Fibroblast of peridontal ligament (primary cell): ENCODE measurements around the gene CTSV.
"Not testable (repeated sequence)": the region's sequence is repeated elsewhere in the genome, so short reads cannot be mapped to it uniquely, and the experiment has no call there.

Source experiments
- DNase-seq: peaks from one replicate; pipeline ENCODE4 v3.0.0-alpha.2; 2010; ENCODE audit errors: extremely low read depth

The CTSV gene

GRCh38 chr9:97038611-97039513 lies at the start of gene CTSV:
Gene CTSV (minus strand): TSS chr9:97039142. CDS start chr9:97038043, 1,099 bp downstream.
- peak; percentile 51 for DNase-seq

GRCh38 chr9:97087668-97088215 lies 48.8 kb upstream of the CTSV start:
- not testable (repeated sequence) for DNase-seq

- DNase-seq, result not testable (repeated sequence)
Observed at GRCh38 chr9:97084562-97084991, 45.6 kb upstream of the CTSV start.

GRCh38 chr9:97078362-97078761 lies 39.4 kb upstream of the CTSV start:
- no peak for DNase-seq

GRCh38 chr9:97077452-97078295 lies 38.7 kb upstream of the CTSV start:
- DNase-seq, result no peak

GRCh38 chr9:97076731-97077451 lies 37.9 kb upstream of the CTSV start:
- not testable (repeated sequence) for DNase-seq

GRCh38 chr9:97076238-97076637 lies 37.3 kb upstream of the CTSV start:
- DNase-seq, result no peak

- DNase-seq, result no peak
Observed at GRCh38 chr9:97075289-97075985, 36.5 kb upstream of the CTSV start.

GRCh38 chr9:97073506-97073905 lies 34.6 kb upstream of the CTSV start:
- DNase-seq, result no peak

- no peak for DNase-seq
Observed at GRCh38 chr9:97072285-97072776, 33.4 kb upstream of the CTSV start.

DNA sequence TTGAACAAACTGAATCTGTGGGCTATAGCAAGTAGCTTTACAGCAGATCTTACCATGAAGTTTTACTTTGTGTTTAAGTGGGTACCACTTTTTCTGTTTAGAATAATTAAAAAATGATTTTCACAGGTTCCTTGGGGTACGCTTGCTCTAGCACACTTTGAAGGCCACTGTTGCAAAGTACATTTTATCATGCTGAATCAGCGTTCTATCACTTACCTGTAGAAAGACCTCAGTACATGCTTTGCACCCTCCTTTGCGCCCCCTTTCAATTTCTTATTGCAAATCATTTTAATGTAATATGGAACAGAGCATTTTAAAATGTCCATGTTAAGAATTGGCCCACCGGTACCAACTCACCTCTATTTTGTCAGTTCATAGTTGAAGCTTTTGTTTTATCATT lies 31.4 kb upstream of the CTSV start:
- DNase-seq, result not testable (repeated sequence)

GRCh38 chr9:97067490-97067889 lies 28.5 kb upstream of the CTSV start:
- DNase-seq, result no peak

GRCh38 chr9:97064176-97064575 lies 25.2 kb upstream of the CTSV start:
- DNase-seq, result no peak

- no peak for DNase-seq
Observed at GRCh38 chr9:97060796-97061195, 21.9 kb upstream of the CTSV start.

- DNase-seq, result no peak
Observed at GRCh38 chr9:97059626-97060025, 20.7 kb upstream of the CTSV start.

DNA sequence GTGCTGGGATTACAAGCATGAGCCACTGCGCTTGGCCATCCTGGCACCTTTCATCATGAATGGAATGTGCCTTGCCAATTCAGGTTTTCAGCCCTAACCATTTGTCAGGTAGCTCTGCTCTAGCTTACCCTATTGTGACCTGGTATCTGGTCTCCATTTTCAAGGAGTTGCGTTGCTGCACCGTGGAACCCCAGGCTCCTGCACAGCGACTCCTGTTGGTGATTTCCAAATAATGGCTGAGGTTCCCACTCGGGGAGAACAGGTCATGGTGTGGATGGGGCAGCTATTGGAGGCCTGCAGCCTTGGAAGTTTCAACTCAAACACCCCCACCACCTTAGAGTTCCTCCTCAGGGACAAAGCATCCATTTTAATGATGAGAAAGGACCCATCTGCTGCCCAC lies 18.7 kb upstream of the CTSV start:
- DNase-seq, result no peak

GRCh38 chr9:97055891-97056290 lies 16.9 kb upstream of the CTSV start:
- not testable (repeated sequence) for DNase-seq

GRCh38 chr9:97053717-97054116 lies 14.8 kb upstream of the CTSV start:
- DNase-seq, result no peak

DNA sequence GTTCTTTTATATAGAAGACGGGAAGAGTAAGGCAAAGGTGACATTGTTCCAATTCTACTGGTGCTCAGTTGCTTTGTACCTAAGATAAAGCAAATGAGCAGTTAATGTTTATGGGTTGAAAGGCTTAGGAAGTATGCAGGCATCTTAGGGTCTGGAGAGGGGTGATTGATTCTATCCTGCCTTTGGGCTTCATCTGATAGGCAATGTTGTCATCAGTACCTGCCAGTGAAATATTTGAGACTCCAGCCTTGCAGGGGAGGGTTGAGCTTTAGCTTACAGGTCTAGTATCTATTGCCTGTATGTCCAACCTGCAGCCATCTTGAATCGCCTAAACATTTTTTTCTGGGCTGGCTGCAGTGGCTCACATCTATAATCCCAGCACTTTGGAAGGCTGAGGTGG lies 13.8 kb upstream of the CTSV start:
- no peak for DNase-seq

- DNase-seq, result no peak
Observed at GRCh38 chr9:97046228-97046627, 7.3 kb upstream of the CTSV start.

GRCh38 chr9:97045300-97045699 lies 6.4 kb upstream of the CTSV start:
- DNase-seq, result no peak
